Skeletal muscle cell (primary cell): Measurements from ENCODE around the gene DAZAP1.

Source experiments
- DNase-seq: peaks from one replicate; pipeline ENCODE4 v3.0.0-alpha.2; 2010; ENCODE audit warnings: low read depth
- H3K4me3 ChIP-seq: 2 replicates; pipeline ENCODE4 v1.5.1; 2011; ENCODE audit warnings: low read depth, mild to moderate bottlenecking, control low read depth, low read length, moderate library complexity

DAZAP1 gene

DNA sequence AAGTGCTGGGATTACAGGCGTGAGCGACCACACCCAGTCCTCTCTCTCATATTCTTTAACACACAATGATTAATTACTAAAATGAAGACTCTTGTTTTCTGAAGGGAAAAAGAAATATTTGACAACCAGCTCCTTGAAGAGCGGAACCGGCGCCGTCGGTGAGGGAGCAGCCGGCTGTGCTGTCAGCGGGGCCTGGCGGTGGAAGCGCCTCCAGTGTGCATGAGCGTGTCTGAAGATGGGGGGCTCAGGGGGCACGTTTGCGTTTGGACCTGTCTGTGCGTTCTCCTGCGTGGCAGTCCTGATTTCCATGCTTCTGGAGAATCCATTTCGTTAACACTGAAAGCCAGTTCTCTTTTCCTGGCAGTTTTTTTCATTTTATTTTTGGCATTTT lies 31.0 kb upstream of the DAZAP1 start:
- H3K4me3 ChIP-seq, result no peak overlapping the region
- DNase-seq, result no peak

DNA sequence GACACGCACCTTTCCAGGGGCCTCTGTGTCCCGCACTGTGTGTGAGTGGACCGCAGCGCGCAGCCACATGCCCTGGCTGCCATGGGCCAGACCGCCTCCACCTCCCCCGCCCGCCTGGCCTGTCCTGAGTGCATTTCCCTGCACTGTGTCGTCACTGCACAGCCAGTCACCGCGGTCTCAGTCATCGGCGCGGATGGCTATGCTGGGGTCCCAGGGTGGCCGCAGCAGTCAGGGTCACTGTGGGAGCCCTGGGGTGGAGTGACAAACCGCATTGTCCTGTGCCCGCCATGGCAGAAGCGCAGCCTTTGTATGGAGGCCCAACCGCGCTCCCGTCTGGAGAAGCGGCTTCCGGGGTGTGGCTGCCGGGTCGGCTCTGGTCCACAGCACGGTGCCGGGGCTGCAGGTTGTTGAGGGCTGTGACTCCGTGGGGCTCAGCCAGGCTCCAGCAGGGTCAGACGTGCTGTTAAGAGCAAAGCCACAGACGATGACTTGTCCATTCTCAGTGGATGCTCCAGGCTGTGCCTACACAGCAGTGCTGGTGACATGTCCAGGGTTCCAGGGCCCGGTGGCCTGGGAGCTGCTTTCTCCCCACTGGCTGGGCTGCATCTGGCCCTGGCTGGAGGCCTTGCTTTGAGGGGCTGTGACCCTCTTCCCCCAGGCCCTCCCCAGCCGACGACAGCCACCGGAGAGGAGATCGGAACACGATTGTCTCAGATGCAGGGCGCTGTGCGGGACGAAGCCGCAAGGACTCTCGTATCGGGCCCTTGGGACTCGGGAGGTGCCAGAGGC lies 30.0 kb upstream of the DAZAP1 start:
- DNase-seq, result no peak
- no peak overlapping the region for H3K4me3 ChIP-seq

DNA sequence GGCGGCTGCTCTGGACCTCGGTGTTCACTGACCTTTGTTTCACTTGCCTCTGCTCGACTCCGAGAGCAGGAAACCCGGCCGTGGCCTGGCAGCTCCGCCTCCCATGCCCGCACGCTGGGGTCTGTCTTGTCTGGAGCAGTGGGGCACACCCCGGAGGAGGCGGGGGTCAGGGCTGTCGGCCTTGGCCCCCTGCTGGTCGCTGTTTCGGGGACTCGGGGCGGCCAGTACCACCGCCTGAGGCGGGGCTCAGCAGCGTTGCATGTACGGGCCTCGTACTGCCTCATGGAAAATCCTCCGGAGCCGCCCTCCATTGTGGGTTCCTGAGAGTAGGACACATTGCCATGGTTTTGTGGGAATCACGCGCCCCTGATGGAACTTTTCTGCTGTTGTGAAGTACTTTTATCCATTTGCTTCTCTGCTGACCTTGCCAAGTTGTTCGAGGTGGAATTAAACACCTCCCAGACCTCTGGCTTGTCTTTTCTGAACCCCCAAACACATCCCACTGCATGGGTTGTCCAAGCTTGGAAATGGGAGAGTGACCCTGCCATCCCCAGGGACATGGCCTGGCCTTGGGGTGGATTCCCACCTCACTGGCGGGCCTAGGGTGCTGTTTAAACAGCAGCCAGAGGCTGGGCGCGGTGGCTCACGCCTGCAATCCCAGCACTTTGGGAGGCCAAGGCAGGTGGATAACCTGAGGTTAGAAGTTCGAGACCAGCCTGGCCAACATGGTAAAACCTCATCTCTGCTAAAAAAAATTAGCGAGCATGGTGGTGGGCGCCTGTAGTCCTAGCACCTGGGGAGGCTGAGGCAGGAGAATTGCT lies 29.2 kb upstream of the DAZAP1 start:
- no peak for DNase-seq
- H3K4me3 ChIP-seq, result no peak overlapping the region

DNA sequence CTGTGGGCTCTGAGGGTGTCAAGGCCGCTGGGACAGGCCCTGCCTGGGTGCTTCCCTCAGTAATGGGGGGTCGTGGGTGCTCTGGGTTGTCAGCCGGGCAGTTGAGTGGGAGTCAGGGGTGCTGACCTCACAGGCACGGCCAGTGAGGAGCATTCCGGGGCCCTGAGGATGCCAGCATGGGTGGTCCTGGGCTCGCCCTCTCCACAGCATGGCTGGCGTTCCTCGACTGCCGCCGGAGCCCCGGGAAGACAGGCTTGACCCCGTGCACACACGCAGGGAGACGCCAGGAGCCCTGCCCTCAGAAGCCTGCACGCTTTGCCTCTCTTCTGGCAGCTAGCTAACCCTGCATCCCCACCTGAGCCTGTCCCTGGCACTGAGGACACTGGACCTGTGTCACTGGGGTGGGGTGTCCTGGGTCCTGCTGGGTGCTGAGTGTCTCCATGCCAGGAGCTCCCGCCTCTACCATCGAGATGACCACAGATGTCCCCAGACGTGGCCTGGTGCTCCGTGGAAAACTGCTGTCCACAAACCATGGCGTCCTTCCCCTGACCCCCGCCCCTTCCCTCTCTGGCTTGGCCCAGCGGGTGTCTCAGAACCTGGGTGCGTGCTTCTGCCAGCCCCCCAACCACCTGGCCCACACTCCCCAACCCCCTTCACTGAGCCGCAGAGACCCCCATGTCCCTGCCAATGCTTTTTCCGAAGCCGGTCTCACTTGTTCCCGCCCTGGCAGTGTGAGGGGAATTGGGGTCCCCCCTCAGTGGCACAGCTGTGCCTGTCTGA lies 28.1 kb upstream of the DAZAP1 start:
- no peak for DNase-seq
- no peak overlapping the region for H3K4me3 ChIP-seq

DNA sequence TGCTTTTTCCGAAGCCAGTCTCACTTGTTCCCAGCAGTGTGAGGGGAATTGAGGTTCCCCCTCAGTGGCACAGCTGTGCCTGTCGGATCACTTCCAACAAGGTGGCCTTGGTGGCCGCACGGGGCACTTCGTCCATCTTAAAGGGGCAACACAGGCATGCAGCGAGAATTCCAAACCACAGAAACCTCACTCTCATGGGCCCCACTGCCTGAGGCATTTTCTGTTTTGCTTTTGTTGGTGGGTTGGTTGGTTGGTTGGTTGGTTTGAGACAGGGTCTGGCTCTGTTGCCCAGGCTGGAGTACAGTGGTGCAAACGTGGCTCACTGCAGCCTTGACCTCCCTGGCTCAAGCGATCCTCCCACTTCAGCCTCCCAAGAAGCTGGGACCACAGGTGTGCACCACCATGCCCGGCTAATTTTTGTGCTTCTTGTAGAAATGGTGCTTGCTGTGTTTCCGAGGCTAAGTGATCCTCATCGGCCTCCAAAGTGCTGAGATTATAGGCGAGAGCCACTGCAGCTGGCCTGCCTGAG lies 27.4 kb upstream of the DAZAP1 start:
- no peak for DNase-seq
- no peak overlapping the region for H3K4me3 ChIP-seq

DNA sequence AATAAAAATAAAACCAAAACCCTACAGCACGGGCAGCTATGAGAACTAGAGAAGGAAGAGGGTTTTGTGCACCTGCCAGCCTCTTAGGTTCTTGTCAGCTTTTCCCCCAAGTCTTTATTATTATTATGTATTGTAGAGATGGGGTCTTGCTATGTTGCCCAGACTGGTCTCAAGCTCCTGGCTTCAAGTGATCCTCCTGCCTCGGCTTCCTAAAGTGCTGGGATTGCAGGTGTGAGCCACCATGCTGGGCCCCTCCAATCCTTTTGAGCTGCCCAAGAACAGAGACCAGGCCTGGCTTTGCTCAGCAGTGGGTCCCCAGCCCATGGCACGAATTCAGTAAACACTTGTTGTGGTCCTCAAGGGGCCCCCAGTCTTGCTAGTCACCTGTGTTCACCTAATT lies 25.1 kb upstream of the DAZAP1 start:
- no peak overlapping the region for H3K4me3 ChIP-seq
- DNase-seq, result no peak

DNA sequence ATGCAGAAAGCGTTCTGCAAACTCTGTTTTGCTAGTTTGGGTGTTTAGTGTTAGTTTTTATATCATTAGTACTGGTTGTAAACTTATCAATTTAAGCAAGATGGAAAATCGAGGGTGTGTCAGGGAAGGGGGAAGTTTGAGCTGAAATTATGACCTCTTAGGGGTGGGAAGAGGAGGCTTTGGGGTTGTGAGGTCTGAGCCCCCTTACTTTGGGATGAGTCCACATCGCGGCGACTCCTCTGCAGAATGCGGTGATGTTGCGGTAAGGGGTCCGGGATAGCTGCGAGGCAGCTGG lies 24.4 kb upstream of the DAZAP1 start:
- H3K4me3 ChIP-seq, result no peak overlapping the region
- DNase-seq, result no peak

DNA sequence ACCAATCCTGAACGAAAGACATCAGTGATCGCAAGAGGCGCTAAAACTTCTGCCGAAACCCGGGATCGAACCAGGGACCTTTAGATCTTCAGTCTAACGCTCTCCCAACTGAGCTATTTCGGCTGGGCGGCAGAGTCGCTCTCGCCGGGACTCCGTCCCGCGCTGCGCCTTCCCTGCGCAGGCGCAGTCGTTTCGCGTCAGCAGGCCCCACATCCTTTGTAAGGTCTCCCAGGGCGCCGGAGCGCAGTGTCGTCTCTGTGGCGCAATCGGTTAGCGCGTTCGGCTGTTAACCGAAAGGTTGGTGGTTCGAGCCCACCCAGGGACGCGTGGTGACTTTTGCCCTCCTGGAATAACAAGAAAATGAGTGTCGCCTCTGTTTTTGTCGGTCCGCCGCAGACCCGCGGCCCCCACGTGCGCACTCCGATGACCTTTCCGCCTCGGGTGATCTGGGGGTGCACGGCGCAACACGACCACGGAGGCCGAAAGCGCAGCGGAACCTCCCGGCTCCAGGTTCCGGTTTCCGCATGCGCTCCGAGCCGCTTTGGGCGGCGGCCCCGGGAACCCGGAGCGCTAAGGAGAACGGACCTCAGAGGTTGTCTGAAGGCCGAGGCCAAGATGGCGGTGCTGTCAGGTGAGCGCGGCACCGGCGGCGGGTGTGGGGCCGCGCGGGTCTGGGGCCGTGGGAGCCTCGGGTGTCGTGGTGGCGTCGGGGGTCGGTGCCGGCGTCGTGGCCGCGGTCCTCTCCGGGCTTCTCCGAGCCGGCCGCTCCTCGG lies 23.9 kb upstream of the DAZAP1 start, which contains the start of gene NDUFS7:
Gene NDUFS7 (plus strand): TSS at position 596 of the 773 bp plus-strand sequence. CDS start 20 bp downstream, at position 616.
- peak; percentile 73 for DNase-seq
- peak within 1 kb of the TSS; percentile 78 for H3K4me3 ChIP-seq

DNA sequence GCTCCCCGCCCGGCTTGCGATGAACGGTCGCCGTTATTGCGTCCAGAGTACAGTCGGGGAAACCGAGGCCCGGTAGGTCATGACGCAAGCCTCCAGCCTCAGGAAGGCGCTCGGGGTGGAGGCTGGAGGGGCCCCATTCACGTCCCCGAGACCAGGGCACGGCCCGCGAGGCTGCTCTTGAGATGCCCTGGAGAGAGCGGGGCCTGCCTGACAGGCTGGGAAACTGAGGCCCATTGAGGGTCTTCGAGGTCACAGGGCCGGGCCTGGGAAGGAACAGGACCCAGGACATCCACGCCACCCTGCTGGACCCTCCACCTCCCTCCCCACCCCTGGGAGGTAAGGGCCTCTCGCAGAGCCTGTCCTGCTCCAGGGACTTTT lies 23.3 kb upstream of the DAZAP1 start:
- no peak for DNase-seq
- H3K4me3 ChIP-seq, result peak overlapping the region; percentile 78

DNA sequence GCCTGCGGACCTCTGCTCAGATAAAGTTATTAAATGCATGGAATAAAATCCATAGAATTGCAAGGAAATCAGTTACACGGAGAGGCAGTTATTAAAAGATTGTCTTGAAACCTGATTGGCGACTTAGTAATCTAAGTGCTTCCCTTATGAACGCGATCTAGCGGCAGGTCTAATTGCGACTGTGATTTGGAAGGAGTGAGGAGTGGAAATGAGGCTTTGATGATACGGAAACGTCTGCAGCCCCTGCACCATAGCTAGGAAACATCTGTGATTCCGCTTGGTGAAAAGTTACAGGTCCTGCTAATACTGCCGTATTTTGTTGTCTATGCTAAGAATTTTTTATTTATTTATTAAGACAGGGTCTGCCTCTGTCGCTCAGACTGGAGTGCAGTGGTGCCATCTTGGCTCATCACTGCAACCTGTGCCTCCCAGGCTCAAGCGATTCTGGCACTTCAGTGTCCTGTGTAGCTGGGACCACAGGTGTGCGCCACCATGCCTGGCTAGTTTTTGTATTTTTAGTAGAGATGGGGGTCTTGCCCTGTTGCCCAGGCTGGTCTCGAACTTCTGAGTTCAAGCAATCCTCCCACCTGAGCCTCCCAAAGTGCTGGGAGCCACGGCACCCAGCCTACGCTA lies 22.8 kb upstream of the DAZAP1 start:
- no peak for DNase-seq

DNA sequence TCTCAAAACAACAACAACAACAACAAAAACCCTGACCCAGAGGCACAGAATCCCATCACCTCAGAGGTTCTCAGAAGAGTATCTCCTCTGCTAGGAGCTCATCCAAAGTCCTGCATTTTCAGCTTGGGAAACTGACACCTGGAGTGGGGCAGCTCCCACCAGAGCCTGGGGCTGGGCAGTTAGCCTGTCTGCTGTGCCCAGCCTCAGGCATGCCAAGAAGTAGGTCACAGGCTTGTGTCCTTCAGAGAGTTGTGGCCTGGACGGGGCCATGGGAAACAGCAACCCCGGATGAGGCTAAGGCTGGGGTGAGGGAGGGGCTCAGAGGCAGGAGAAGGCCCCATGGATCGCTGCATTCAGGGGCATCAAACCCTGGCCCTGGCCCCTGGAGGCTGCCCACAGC lies 21.6 kb upstream of the DAZAP1 start:
- DNase-seq, result no peak
- no peak overlapping the region for H3K4me3 ChIP-seq

More for the DNA sequence above, 22.8 kb upstream of the DAZAP1 start:
- peak overlapping the region; percentile 78 for H3K4me3 ChIP-seq

DNA sequence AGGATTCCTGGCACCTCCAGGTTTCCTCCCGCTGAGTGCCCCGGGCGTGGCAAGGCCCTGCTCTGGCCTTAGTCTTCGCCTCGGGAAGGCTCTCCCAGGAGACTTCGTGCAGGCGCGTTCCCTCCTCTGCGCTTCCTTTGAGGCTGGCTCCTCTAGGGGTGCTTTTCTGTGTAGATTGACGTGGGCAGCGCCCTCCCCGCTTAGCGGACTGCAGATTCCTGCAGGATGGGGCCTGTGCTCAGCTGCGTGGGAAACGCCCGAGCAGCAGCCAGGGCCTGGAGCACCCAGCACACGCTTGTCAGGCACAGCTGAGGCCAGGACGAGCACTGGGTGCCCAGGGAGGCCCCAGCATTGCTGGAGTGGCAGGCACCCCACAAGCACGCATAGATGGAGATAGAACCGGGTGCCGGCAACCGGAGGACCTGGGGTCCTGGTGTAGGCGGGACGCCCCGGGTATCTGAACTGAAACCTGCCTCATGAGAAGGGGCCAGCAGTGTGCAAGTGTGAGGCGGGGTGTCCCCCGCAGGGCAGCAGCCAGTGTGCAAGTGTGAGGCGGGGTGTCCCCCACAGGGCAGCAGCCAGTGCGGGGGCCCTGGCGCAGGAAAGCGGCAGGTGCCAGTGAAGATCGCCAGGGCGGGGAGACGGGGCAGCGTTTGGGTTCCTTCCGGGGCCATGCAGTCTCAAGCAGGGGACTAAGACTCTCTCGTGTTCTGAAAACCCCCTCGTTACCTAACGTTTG lies 20.3 kb upstream of the DAZAP1 start:
- DNase-seq, result no peak
- no peak overlapping the region for H3K4me3 ChIP-seq

DNA sequence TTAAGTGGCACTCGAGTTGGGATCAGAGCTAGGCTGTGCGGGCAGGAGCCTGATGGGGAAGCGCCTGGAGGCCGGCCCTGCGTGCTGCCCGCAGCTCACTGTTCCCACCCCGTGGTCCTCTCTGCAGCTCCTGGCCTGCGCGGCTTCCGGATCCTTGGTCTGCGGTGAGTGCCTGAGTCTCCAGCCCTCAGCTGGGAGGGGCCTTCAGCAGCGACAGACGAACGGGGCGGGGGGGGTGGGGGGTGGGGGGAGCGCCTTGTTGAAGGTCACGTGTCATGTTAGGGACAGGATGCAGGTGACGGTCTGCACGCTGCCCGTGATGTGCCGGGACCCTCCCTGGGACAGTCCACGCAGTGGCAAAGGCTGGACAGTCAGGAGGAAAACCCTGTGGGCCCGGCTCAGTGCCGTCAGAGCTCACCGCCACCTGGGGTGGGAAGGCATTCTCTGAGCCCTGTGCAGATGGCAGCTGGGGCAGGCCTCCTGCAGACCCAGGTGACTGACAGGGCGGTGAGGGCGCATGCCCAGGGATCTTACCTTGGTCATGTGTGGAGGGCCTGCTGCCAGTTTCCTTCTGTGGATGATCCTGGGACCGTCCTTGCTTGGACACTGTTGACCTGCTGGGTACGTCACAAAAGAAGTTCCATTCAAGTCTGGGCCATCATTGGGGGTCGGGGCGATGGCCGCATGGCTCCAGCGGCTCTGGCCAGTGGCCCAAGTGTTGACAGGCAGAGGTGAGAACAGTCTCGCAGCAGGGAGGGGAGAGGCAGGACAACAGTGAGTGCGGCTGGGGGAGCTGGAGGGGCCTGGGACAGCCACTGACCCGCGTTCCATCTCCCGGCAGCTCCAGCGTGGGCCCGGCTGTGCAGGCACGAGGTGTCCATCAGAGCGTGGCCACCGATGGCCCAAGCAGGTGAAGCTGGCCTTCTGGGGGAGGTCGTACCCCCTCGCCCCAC lies 19.4 kb upstream of the DAZAP1 start:
- no peak for DNase-seq
- H3K4me3 ChIP-seq, result no peak overlapping the region

DNA sequence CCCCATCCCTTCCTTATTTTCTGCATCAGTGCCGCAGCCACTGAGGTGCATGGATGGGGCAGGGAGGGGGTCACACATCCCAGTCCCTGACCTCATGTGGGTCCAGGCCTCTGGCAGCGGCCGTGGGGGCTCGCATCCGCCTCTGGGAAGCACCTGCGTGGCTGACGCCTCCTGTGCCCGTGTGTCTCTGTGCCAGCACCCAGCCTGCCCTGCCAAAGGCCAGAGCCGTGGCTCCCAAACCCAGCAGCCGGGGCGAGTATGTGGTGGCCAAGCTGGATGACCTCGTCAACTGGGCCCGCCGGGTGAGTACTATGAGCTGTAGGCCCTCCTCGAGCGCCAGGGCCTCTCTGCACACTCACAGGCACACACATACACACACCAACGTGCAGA lies 18.8 kb upstream of the DAZAP1 start:
- no peak for DNase-seq
- H3K4me3 ChIP-seq, result no peak overlapping the region

DNA sequence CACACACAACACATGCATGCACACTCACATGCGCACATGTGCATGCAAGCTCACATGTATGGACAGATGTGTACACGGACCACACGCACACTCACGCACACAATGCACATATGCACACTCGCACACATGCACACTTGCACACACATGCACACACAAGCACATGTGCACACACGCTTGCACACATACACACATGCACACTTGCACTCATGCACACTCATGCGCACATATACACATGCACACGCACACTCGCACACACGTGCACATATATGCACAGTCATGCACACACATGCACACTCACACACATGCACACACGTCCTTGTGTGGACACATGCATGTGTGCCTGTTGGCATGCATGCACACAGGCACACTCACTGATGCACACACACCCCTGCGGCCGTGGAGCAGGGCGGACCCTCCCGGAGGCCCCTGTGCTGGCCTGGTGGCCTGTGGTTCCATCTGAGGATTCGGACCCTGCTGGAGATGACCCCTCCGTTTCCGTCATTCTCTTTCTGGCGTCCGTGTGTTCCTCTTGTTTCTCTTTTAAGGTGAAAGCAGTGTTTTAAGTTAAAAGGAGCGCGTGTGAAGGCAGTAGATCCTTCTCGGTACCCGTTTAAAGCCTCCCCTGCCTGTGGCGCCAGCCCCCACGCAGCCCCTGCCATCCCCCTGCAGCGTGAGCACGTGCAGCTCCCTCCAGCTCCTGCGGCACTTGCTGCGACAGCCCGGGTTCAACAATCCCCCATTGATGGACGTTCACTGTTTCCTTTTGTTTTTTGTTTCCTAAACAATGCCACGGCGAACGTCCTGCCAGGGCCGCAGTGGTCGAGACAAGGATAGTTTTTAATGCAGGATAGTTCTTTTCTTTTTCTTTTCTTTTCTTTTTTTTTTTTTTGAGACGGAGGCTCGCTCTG lies 18.1 kb upstream of the DAZAP1 start:
- no peak for DNase-seq
- no peak overlapping the region for H3K4me3 ChIP-seq

DNA sequence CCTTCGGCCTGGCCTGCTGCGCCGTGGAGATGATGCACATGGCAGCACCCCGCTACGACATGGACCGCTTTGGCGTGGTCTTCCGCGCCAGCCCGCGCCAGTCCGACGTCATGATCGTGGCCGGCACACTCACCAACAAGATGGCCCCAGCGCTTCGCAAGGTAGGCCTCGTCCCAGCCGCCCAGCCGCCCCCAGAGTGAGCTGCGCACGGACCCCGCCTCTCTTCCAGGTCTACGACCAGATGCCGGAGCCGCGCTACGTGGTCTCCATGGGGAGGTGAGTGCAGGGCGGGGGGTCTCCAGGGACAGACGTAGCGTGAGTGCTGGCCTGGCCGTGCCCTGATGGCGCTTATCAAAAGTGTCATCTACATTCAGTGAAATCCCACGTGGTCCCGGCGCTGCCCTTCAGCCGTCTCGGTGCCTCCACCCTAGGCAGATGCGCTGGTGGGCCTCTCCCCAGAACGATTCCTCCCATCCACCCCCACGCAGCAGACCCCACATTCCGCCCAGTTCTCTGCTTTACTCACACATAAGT lies 16.4 kb upstream of the DAZAP1 start:
- DNase-seq, result no peak
- no peak overlapping the region for H3K4me3 ChIP-seq
